H1 (cell line): ENCODE data around the gene PRR16. TPM values are rescaled to one million over a fixed set of nuclear protein-coding genes. Genes with fewer than 3 reads are reported as not detected.

Experiments
- CTCF ChIA-PET: fragments of 300-600 bp; sonication (Branson Sonifier 250); formaldehyde crosslinking; loops from one replicate; lab custom pipeline; 2021; ENCODE audit not compliant: partially characterized antibody; lab: Charles Lee
- POLR2A ChIA-PET: fragments of 300-600 bp; sonication (Branson Sonifier 250); formaldehyde crosslinking; loops from one replicate; lab custom pipeline; 2021; ENCODE audit warnings: inconsistent platforms; ENCODE audit not compliant: partially characterized antibody; lab: Charles Lee
- DNase-seq, 2 experiments: peaks; one replicate each; pipeline versions ENCODE4 v3.0.0 to v3.0.0-alpha.2; 2010 to 2022; ENCODE audit warnings: low spot score in 2 of 2, low read depth in 1 of 2, mixed read lengths in 1 of 2
- FAIRE-seq: peaks from 2 replicates; lab custom pipeline; 2011; peaks lifted over from hg19 to GRCh38; lab: Jason Lieb, UNC
- H2AFZ ChIP-seq: 2 replicates; pipeline ENCODE4 v1.8.1; 2012; ENCODE audit warnings: low read length, inconsistent platforms
- H2AK5ac ChIP-seq: 2 replicates; pipeline ENCODE4 v1.6.1; 2013; ENCODE audit warnings: low read depth, low read length
- H2BK120ac ChIP-seq: replicated peaks from 2 replicates; pipeline ENCODE3; 2013; ENCODE audit warnings: low read depth, low read length, inconsistent platforms
- H2BK12ac ChIP-seq: 2 replicates; pipeline ENCODE4 v1.6.1; 2013; ENCODE audit warnings: low read depth, low read length
- H2BK15ac ChIP-seq: 2 replicates; pipeline ENCODE4 v1.6.1; 2013; ENCODE audit warnings: low read length
- H2BK20ac ChIP-seq: 2 replicates; pipeline ENCODE4 v1.6.1; 2013; ENCODE audit warnings: low read length
- H2BK5ac ChIP-seq: 2 replicates; pipeline ENCODE4 v1.6.1; 2013; ENCODE audit warnings: low read depth, low read length
- H3K14ac ChIP-seq: 2 replicates; pipeline ENCODE4 v1.6.1; 2013; ENCODE audit warnings: inconsistent platforms; ENCODE audit not compliant: insufficient read length
- H3K18ac ChIP-seq: 2 replicates; pipeline ENCODE4 v1.6.1; 2013; ENCODE audit warnings: low read length; ENCODE audit errors: extremely low read depth
- H3K23ac ChIP-seq: 2 replicates; pipeline ENCODE4 v1.6.1; 2013; ENCODE audit warnings: inconsistent platforms; ENCODE audit not compliant: insufficient read length
- H3K23me2 ChIP-seq: 2 replicates; pipeline ENCODE4 v1.6.1; 2013; ENCODE audit warnings: low read depth, low read length
- H3K27ac ChIP-seq: 2 replicates; pipeline ENCODE4 v1.6.1; 2011; ENCODE audit warnings: low read depth, low read length, inconsistent platforms
- H3K27me3 ChIP-seq, 4 experiments: replicated peaks in 1 of 4; 1 replicate in 1 of 4; 2 replicates in 3 of 4; pipeline versions ENCODE4 v1.6.1 to v1.8.1; 2011 to 2013; ENCODE audit warnings: low read length in 3 of 4, mild to moderate bottlenecking in 3 of 4, inconsistent platforms in 2 of 4, mixed read lengths in 2 of 4, moderate library complexity in 1 of 4; ENCODE audit not compliant: control insufficient read depth in 3 of 4, insufficient read depth in 3 of 4; ENCODE audit errors: extremely low read depth in 1 of 4
- H3K36me3 ChIP-seq, 4 experiments: 2 replicates each; pipeline versions ENCODE4 v1.6.1 to v1.8.1; 2011 to 2013; ENCODE audit warnings: mild to moderate bottlenecking in 4 of 4, low read length in 3 of 4, moderate library complexity in 2 of 4, control low read depth in 1 of 4, inconsistent platforms in 1 of 4; ENCODE audit not compliant: insufficient read depth in 4 of 4, control insufficient read depth in 2 of 4
- H3K4ac ChIP-seq: replicated peaks from 2 replicates; pipeline ENCODE3; 2013; ENCODE audit warnings: low read length, low read depth, mixed read lengths, inconsistent platforms; ENCODE audit not compliant: insufficient read length
- H3K4me1 ChIP-seq, 4 experiments: replicated peaks in 1 of 4; 1 replicate in 1 of 4; 2 replicates in 3 of 4; pipeline versions ENCODE4 v1.6.1 to v1.8.1; 2011 to 2013; ENCODE audit warnings: low read length in 3 of 4, inconsistent platforms in 2 of 4, mixed read lengths in 1 of 4; ENCODE audit not compliant: insufficient read depth in 4 of 4, control insufficient read depth in 3 of 4
- H3K4me2 ChIP-seq, 2 experiments: 2 replicates each; pipeline versions ENCODE4 v1.6.1 to v1.8.1; 2011 to 2013; ENCODE audit warnings: low read depth in 2 of 2, low read length in 2 of 2, control low read depth in 1 of 2, inconsistent platforms in 1 of 2, mild to moderate bottlenecking in 1 of 2; ENCODE audit not compliant: insufficient read depth in 1 of 2
- H3K4me3 ChIP-seq, 4 experiments: fragments of 200-600, 300-600 bp in 1 of 4; sonication (generic), shearing (Covaris generic), sonication (Bioruptor Twin) in 1 of 4; 2 replicates each; pipeline versions ENCODE4 v1.5.1 to v1.8.1; 2011 to 2016; ENCODE audit warnings: low read length in 4 of 4, low read depth in 3 of 4, control low read depth in 2 of 4, inconsistent platforms in 2 of 4, mild to moderate bottlenecking in 2 of 4, mixed read lengths in 1 of 4, moderate library complexity in 1 of 4; ENCODE audit not compliant: insufficient read depth in 2 of 4; ENCODE audit errors: extremely low read depth in 1 of 4
- H3K56ac ChIP-seq: replicated peaks from 2 replicates; pipeline ENCODE3; 2013; ENCODE audit warnings: low read depth, mild to moderate bottlenecking, mixed read lengths, low read length, inconsistent platforms; ENCODE audit not compliant: insufficient read length
- H3K79me1 ChIP-seq: 2 replicates; pipeline ENCODE4 v1.6.1; 2013; ENCODE audit warnings: low read depth, low read length, control low read depth
- H3K79me2 ChIP-seq, 2 experiments: 2 replicates each; pipeline versions ENCODE4 v1.6.1 to v1.8.1; 2012 to 2013; ENCODE audit warnings: low read length in 2 of 2, mild to moderate bottlenecking in 2 of 2, inconsistent platforms in 1 of 2; ENCODE audit not compliant: insufficient read depth in 2 of 2, control insufficient read depth in 1 of 2
- H3K9ac ChIP-seq, 4 experiments: replicated peaks in 1 of 4; 1 replicate in 1 of 4; 2 replicates in 3 of 4; pipeline versions ENCODE4 v1.6.1 to v1.8.1; 2011 to 2013; ENCODE audit warnings: low read depth in 3 of 4, low read length in 3 of 4, control low read depth in 2 of 4, mild to moderate bottlenecking in 2 of 4, moderate library complexity in 2 of 4, inconsistent platforms in 1 of 4; ENCODE audit errors: extremely low read depth in 1 of 4
- H3K9me3 ChIP-seq, 2 experiments: 2 replicates each; pipeline versions ENCODE4 v1.6.1 to v1.8.1; 2012 to 2013; ENCODE audit warnings: mild to moderate bottlenecking in 2 of 2, moderate library complexity in 2 of 2, control low read depth in 1 of 2, inconsistent platforms in 1 of 2, low read depth in 1 of 2, low read length in 1 of 2, mixed read lengths in 1 of 2; ENCODE audit not compliant: insufficient read depth in 2 of 2
- H4K20me1 ChIP-seq, 2 experiments: replicated peaks in 1 of 2; 2 replicates each; pipeline versions ENCODE3 to v1.8.1; 2011 to 2013; ENCODE audit warnings: inconsistent platforms in 2 of 2, low read length in 2 of 2, mild to moderate bottlenecking in 1 of 2; ENCODE audit not compliant: insufficient read depth in 2 of 2, control insufficient read depth in 1 of 2
- H4K5ac ChIP-seq: 2 replicates; pipeline ENCODE4 v1.6.1; 2013; ENCODE audit warnings: low read length, low read depth, mixed read lengths, inconsistent platforms; ENCODE audit not compliant: insufficient read length
- H4K8ac ChIP-seq: 2 replicates; pipeline ENCODE4 v1.8.0; 2013; ENCODE audit warnings: mild to moderate bottlenecking, moderate library complexity, low read length, inconsistent platforms; ENCODE audit not compliant: insufficient read depth; ENCODE audit errors: extremely low read depth
- H4K91ac ChIP-seq: replicated peaks from 2 replicates; pipeline ENCODE3; 2013; ENCODE audit warnings: low read length, mixed read lengths, inconsistent platforms; ENCODE audit not compliant: insufficient read length
- ASH2L ChIP-seq: fragments of 200-600, 300-600 bp; sonication (generic); IDR thresholded peaks from one replicate; pipeline ENCODE4 v1.7.1; 2017; ENCODE audit warnings: low read length
- E2F6 ChIP-seq: IDR thresholded peaks from 2 replicates; pipeline ENCODE4 v1.6.1; 2012; ENCODE audit warnings: inconsistent platforms
- EZH2 ChIP-seq: fragments of 200-600 bp; sonication (generic); IDR thresholded peaks from 2 replicates; pipeline ENCODE4 v1.7.1; 2012; ENCODE audit warnings: low read depth, mild to moderate bottlenecking, moderate library complexity, low read length, inconsistent platforms; ENCODE audit not compliant: severe bottlenecking
- SP2 ChIP-seq: IDR thresholded peaks from 2 replicates; pipeline ENCODE4 v1.6.1; 2012; ENCODE audit warnings: mild to moderate bottlenecking, low read length, inconsistent platforms
- polyA plus RNA-seq, 7 experiments: library from polyadenylated mRNA; depleted of rRNA in 3 of 7; stranded (reverse) in 5 of 7; unstranded in 2 of 7; fragments of >200 nt in 5 of 7; fragments of 200-250 nt in 2 of 7; gene quantifications; 1 replicate in 5 of 7; 2 replicates in 1 of 7; 4 replicates in 1 of 7; pipeline versions ENCODE4 v1.2.1 to v1.2.3, GENCODE V29; 2011 to 2013; ENCODE audit warnings: missing spikeins in 2 of 7, mixed read lengths in 2 of 7
- total RNA-seq: library from RNA; stranded (reverse); fragmentation: NEBNext Ultra II Directional; extraction: Animal tissue kit (Norgen Biotek cat#: 25700); gene quantifications from 2 replicates; pipeline ENCODE4 v1.2.1, GENCODE V29; 2021
- TF ChIP-seq, protein P1 (sequence below), 3 experiments: IDR thresholded peaks; 1 replicate in 2 of 3; 2 replicates in 1 of 3; pipeline versions ENCODE4 v1.5.1 to v1.6.1; 2011; ENCODE audit warnings: low read length in 3 of 3, mild to moderate bottlenecking in 3 of 3, inconsistent platforms in 2 of 3, low read depth in 1 of 3, moderate library complexity in 1 of 3; ENCODE audit not compliant: insufficient read depth in 1 of 3; ENCODE audit errors: control extremely low read depth in 1 of 3

Gene PRR16
- total and polyA plus RNA-seq, 2 of the 8 experiments (the other 6 are each of a cell fraction or from before 2014, with no cell fraction given), result 0.73 to 1.6 TPM

- no peak overlapping the region for H2BK15ac ChIP-seq
- H2BK5ac ChIP-seq, result no peak overlapping the region
- H3K9ac ChIP-seq, result no peak overlapping the region
- H2BK12ac ChIP-seq, result no peak overlapping the region
- no peak overlapping the region for H2BK120ac ChIP-seq
- H4K20me1 ChIP-seq, result no peaks in the 10 kb centered on the region
- no peaks in the 10 kb centered on the region for H3K4me1 ChIP-seq
- CTCF ChIA-PET, result interaction anchor here (0.5 to 1.5 kb wide), 3 partner anchors 28 to 61 kb away, joined by 3 read pairs; no protein-coding TSS in a partner anchor
- no peak overlapping the region for H2AK5ac ChIP-seq
- H3K27ac ChIP-seq, result no peak overlapping the region
- H3K36me3 ChIP-seq, result no peaks in the 10 kb centered on the region
- TF ChIP-seq E2F6 (no peak), SP2 (no peak), EZH2 (no peak), ASH2L (no peak)
- TF ChIP-seq, protein P1, sequence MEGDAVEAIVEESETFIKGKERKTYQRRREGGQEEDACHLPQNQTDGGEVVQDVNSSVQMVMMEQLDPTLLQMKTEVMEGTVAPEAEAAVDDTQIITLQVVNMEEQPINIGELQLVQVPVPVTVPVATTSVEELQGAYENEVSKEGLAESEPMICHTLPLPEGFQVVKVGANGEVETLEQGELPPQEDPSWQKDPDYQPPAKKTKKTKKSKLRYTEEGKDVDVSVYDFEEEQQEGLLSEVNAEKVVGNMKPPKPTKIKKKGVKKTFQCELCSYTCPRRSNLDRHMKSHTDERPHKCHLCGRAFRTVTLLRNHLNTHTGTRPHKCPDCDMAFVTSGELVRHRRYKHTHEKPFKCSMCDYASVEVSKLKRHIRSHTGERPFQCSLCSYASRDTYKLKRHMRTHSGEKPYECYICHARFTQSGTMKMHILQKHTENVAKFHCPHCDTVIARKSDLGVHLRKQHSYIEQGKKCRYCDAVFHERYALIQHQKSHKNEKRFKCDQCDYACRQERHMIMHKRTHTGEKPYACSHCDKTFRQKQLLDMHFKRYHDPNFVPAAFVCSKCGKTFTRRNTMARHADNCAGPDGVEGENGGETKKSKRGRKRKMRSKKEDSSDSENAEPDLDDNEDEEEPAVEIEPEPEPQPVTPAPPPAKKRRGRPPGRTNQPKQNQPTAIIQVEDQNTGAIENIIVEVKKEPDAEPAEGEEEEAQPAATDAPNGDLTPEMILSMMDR (IDR thresholded peaks at IDR 0.05; ENCODE audit: control extremely low read depth in 1 of 3, insufficient read depth in 1 of 3, low read depth in 1 of 3, low read length in 3 of 3), result no peak
- no peak overlapping the region for H3K56ac ChIP-seq
- H3K9me3 ChIP-seq, result no peaks in the 10 kb centered on the region
- H2AFZ ChIP-seq, result no peak overlapping the region
- H3K27me3 ChIP-seq, result no peaks in the 10 kb centered on the region
- H3K18ac ChIP-seq, result no peak overlapping the region
- H3K23me2 ChIP-seq, result no peaks in the 10 kb centered on the region
- no peak overlapping the region for H3K14ac ChIP-seq
- FAIRE-seq, result no peak
- H3K79me2 ChIP-seq, result no peaks in the 10 kb centered on the region
- no peak overlapping the region for H4K5ac ChIP-seq
- DNase-seq, result no peak
- H4K8ac ChIP-seq, result no peak overlapping the region
- no peak overlapping the region for H3K4me2 ChIP-seq
- no peak overlapping the region for H3K4ac ChIP-seq
- H3K23ac ChIP-seq, result no peak overlapping the region
- H3K4me3 ChIP-seq, result no peak overlapping the region
- no peak overlapping the region for H4K91ac ChIP-seq
- H2BK20ac ChIP-seq, result no peak overlapping the region
- H3K79me1 ChIP-seq, result no peaks in the 10 kb centered on the region
- POLR2A ChIA-PET, result no interaction called here
These were observed 7.9 kb downstream of the PRR16 start for GRCh38 chr5:120471971-120472370.
